Activated T-helper 9 cell treated with anti-CD3 and anti-CD28 coated beads, Interleukin-2, amount 50 U/mL, for 16 hours (primary cell): ENCODE data around the gene SBF2.

Experiments
- DNase-seq: peaks from one replicate; pipeline ENCODE4 v3.0.0-alpha.2; 2020; ENCODE audit warnings: low read depth

Gene SBF2

DNA sequence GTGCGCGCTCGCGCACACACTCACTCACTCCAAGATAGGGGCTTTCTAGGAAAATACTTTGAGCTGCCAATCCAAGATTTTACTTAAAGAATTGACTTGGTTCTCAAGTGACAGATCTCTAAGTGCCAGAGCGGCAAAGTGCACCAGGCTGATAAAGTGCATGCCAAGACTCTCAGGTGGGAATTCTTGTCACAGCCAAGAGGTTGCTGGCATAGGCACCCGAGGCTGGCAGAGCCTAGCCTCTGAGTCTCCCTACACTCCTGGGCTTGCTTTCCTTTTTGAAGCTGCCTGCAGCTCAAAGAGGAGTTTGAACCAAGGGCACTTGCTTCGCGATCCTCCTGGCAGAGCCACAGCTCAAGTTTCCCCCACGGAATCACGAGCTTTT lies 8.3 kb upstream of the SBF2 start:
- no peak for DNase-seq

DNA sequence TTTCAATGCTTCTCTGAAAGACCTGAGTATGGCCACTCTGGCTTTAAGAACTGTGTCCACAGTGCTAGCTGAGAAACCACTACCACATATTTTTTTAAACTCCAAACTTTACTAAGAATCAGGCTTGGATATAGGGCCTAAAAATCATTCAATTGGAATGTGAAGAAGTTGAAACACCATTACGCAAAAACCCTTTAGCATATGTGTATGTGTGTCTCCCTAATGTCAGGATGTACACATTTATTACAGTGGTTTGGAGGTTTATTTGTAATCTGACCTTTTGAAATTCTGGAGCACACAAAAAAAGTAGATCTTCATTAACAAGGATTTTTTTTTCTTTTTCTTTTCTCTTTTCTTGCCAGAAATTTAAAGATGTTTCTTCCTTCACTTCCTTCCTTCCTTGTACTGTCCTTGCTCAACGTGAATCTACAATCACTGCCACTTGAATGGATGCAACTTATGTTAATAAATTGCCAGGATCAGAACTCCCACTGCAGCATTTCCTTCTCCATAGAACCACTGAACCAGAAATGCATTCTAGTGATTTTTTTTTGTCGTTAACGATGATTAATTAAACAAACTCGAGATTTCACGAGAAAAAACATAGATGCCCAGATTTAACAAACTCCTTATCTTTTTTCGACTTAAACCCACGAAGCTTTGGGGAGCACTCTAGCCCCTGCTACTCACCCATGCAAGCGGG lies 7.8 kb upstream of the SBF2 start:
- DNase-seq: no peak

DNA sequence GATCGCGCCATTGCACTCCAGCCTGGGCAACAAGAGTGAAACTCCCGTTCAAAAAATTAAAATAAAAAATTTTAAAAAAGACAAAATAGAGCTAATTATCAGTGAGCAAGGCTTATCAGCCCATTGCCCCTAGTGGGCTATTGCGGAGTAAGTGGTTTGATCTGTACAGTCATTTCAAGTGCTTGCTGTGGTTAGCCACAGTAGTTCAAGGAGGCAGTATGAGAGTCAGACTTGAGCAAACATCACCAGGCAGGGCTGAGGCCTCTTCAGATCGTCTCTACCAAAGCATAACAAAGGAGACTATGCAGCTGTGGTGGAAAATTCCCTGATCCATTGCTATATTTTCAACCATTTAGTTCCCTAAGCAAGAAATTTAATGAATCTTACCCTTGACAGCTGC lies 4.3 kb upstream of the SBF2 start:
- DNase-seq: peak; percentile 24

DNA sequence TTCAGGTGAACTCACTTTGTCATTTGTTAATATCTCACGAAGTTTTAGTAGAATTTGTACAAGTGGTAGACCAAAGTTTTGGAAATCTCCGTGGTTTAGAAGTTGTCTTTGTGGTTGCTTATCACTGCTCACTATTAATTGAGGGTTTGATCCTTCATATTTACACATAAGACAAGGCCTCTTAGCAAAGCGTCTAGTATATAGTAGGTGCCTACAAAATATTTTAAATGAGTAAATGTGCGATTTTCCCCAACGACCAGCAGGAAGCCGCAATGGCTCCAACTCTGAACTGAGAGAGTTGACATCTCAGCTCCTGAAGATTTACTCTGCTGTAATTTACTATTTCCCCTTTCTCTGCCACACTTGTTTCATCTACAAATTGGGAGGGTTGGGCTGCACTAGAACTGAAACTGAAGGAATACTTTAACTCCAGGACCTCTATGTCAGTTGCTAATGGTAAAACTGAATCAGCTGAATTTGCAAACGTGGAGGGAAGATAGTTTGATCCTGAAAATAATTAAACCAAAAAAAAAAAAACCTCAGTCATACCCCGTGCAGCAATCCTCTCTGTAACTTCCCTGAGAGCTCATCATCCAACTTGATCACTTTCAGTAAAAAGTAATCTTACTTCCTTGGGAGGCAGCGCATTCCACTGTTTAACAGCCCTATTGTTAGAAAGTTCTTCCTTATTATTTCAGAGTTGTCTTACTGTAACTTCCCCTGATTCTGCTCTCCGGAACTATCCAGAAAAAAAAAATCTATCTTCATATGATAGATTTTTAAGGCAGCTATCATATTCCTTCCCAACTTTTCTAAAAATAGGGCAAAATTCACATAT lies 1.3 kb upstream of the SBF2 start:
- DNase-seq: no peak

DNA sequence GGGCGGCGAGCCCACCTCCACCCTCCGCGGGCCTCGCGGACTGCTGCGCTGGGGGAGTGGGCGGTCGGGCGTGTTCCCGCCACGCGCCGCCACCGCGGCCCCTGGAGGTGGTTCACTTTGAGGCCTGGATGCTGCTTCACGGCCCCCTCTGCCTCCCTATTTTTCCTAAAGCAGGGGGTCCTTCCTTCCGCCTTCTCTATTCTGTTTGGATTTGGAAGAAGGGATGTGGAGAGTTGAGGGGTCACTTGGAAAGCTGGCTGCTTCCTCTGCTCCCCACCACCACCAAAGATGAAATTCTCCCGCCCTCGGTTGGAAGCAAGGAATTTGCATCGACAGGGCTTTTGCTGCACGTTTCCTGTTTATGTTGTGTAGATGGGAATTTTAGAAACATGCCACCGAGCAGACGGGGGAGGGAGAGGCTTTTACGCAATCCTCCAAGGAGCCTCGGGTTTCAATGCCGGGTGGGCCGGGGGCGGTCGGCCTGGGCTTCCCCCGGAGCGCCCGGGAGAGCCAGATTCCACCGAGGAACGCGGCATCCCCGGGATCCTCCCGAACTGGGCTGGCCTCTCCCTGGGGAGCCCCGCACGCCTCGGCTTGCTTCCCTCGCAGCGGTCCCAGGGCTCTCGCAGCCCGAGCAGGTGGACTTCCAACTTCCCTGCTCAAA lies 403 bp upstream of the SBF2 start:
- no peak for DNase-seq

DNA sequence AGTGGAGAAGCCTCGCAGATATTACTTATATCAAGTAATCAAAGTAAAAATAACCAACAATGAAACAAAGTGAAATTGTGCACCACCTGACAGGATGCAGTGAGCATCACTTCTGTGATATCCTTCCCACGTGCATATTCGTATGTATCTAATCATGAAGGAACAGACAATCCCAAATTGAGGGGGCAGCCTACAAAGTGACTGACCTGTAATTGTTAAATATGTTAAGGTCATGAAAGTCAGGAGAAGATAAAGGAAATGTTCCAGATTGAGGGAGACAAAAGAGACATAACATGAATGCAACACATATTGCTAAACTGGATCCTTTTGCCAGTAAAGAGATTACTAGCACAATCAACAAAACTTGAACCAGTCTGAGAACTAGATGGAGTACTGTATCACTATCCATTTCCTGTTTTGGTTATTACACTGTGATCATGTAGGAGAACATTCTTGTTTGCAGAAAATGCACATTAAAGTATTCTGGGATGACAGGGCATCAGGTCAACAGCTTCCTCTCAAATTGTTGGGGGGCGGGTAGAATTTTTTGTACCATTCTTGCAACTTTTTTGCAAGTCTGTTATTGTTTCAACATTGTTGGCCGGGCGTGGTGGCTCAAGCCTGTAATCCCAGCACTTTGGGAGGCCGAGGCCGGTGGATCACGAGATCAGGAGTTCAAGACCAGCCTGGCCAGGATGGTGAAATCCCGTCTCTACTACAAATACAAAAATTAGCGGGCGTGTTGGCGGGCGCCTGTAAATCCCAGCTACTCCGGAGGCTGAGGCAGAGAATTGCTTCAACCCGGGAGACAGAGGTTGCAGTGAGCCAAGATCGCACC lies 2.0 kb downstream of the SBF2 start:
- DNase-seq: no peak

DNA sequence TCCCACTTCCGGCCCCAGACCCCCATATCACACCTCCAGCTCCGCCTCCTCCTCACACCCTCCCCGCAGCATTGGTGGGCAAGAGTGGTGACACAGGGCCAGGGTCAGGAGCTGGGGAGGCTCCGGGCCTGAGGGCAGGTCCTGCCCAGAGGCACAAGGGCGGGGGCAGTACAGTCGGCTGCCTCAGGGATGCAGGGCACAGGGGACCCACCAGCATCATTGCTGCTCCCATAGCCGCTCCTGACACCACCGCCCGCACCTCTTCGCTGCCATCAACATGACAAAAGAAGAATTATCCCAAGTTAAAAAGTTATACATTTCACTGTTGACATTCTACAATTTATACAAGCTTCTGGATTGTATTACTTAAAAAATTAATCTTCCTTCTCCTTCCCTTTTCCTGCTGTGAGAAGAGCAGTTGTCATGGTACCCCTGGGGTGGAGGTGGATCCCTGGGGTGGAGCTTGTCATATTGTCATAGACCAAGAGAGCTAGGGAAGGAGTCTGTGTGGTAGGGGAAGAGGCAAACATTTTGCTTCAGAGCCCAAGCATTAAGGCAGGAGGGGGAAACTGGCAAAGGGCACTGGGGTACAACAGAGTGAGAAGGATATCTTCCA lies 4.1 kb downstream of the SBF2 start:
- no peak for DNase-seq

DNA sequence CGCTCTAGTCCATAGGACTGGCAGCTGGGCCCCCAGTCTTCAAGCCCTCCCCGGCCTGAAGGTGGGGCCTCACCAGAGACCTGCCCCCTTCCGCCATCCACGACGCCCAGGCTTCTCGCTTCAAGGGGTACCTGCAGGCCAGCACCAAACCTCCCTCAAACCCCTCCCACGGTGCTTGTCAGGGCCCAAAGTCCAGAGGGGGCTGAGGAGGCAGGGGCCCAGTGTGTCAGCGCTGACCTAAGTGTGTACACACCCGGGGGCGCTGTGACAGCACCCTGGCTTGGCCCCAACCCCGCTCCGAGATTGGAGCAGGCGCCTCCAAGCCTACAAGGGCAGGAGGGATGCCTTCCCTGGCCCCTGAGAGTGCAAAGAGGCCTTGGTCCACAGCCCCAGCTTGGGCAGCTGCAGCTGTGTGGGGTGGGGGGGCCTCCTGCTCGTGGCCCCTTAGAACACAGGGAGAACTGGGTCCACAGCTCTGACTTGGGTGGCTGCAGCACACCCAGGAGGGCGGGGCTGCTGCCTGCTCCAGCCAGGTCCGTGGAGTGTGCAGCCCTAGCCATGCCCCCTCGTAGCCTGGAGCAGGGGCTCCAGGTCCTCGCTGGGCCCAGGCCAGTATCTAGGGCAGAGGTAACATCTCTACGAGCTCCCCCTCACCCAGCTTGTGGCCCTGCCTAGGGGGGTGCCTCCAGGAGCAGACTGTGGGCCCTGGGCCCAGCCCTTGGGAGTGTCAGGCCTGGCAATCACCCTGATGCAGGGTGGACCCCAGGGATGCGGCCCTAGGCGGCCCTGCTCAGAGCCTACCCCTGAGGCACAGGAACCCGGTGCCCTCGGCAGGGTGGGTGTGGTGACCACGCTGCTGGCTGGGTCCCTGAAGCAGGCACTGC lies 4.9 kb downstream of the SBF2 start:
- no peak for DNase-seq

DNA sequence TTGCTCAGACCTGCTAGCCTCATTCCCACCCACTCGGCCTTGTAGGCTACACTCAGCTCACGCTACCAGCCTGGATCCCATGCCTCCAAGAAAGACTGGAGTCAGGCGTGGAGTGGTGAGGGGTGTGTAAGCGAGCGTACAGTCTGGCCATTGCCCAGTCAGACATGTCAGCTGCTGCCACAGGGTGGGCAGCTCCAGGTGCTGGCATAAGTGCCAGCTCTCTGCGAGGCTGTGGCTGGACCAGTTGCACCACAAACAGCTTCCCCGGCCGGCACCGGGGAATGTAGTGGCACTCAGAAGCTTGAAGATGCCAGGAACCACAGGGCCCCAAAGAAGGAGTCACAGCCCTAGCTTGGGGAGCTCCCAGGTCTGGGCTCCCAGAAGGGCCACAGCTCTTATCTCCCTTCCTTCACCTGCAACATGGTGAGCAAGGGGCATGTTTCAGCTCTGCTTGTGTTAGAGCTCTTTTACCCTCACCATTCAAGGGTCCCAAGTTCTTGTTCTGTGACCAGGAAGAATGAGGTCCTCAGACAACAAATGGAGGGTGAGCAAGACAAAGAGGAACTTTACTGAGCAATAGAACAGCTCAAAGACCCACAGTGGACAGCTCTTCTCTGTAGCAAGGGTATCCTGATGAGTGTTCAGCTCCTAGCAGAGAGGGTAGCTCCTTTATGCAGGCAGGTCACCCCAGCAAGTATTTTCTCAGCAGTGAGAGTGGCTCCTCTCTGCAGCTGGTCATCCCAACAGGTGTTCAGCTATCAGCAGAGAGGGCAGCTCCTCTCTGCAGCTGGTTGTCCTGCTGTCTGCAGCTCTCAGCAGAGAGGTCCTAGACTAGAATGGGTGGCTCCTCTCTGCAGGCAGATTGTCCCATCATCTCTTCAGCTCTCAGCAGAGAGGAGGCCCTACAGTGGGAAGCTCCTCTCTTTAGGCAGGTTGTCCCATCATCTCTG lies 6.0 kb downstream of the SBF2 start:
- no peak for DNase-seq

DNA sequence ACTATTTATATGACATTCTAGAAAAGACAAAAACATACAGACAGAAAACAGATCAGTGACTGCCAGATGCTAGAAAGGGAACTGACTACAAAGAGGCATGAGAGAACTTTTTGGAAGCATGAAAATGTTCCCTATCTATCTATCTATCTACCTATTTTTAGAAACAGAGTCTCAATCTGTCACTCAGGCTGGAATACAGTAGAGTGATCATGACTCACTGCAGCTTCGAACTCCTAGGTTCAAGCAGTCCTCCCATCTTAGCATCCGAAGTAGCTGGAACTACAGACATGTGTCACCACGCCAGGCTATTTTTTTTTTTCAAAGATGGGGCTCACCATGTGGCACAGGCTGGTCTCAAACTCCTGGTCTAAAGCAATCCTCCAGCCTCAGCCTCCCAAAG lies 6.9 kb downstream of the SBF2 start:
- DNase-seq: no peak

DNA sequence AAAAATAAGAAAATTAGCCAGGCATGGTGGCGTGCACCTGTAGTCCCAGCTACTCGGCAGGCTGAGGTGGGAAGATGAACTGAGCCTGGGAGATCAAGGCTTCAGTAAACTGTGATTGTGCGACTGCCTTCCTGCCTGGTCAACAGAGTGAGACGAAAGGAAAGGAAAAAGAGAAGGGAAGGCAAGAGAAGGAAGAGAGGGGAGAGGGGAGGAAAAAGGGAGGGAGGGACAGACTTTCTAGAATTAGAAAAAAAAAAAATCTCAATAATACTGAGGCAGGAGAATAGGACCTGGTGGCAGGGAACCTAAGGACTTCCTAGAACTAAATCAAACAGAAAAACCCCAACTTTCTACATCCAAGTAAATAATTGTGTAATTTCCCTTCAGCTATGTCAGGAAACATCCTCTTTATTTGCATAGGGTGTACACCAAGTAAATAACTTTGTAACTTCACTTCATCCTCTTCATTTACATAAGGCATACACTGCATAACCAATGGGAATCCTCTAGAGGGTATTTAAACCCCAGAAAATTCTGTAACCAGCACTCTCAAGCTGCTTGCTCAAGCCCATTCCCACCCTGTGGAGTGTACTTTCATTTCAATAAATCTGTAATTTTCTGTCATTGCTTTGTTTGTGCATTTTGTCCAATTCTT lies 8.7 kb downstream of the SBF2 start:
- DNase-seq: no peak

DNA sequence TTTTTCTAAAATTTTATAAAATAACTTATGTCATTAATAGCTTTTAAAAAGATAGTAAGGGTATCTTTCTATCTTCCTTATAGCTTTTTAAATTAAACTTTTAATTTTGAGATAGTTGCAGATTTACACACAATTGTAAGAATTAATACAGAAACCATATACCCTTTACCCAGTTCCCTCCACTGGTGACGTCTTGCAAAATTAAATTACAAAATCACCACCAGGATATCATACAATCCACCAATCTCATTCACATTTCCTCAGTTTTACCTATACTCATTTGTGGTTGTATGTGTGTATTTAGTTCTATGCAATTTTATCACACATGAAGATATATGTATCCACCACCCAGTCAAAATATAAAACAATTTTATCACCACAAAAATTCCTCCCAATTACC lies 10.0 kb downstream of the SBF2 start:
- no peak for DNase-seq

DNA sequence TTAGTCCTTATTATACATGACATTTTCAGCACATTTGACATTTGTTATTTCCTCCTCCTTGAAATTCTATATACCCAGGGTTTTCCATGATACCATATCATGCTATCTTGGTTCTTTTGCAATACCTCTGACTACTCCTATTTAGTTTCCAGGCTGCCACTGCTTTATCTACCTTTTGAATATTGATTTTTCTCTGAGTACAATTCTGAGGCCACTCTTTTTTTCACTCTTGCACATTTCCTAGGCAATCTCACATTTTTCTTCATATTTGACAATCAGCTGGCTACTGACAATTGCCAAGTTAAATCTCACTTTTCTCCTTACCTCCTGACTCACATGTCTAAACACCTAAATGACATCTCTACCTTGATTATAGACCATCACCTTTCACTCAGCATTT lies 11.9 kb downstream of the SBF2 start:
- no peak for DNase-seq

DNA sequence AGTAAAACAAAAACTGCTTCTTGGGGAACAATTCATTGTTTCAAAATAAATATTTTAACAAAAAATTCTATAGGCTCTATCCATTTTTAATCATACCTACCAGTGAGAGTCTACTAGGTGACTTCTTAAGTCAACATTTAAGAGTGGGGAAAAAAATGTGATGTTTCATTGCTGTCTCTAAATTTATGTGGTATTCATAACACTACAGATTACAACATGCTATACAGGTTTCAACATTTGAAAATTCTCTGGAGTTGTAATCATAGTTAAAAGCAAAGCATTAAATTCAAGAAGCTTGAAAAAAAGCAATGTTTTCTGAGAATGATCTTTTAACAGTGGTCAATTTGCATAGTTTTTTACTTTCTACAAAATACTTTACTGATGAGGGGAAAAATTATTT lies 18.3 kb downstream of the SBF2 start:
- DNase-seq: no peak

DNA sequence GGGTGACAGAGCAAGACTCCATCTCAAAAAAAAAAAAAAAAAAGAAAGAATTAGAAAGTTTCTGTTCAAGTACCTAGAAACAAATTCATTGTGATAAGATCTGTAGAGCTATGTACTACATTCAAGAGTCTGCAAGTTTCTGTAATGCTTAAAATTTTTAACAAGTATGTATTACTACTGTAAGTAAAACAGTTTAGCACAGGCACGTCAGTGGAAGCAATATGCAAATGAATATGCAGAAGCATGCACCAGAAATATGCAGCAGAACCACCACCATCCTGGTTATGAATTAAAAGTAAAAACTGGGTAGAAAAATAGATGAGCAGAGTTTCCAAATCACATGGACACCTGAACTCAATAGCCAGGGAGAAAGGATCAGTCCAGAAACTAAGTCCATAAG lies 19.3 kb downstream of the SBF2 start:
- DNase-seq: no peak

DNA sequence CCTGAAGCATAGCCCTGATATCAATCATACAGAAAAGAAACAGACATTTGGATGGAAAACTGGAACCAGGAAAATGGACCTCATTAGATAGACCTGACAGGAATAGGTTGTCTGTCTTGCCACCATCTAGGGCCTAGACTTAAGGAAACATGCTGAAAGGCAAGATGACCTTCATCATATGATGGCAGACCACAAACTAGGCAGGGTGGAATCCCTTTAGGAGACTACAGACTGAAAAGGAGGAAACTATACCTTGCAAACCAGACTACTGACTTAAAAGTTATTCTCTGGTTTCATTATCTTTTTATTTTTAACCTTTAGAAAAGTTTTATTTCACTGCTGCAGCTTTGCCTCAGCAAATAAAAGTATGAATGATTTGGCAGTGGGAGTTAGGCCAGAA lies 20.3 kb downstream of the SBF2 start:
- no peak for DNase-seq

DNA sequence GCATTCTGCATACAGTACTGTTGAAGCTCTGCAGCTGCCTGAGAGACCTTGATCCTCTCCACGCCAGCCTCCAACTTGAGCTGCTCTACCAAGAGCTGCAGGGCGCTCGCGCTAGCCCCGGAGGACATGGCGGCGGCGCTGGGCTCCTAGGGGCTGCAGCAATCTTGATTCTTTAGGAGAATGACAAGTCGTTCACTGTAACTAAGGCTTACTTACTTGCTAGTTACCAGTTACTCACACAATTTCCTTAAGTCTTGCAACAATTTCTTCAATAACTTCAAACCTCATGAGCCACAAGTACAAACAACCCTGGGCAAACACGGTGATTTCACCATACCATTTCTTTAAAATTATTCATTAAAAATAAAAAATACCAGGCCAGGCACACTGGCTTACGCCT lies 21.9 kb downstream of the SBF2 start:
- no peak for DNase-seq

DNA sequence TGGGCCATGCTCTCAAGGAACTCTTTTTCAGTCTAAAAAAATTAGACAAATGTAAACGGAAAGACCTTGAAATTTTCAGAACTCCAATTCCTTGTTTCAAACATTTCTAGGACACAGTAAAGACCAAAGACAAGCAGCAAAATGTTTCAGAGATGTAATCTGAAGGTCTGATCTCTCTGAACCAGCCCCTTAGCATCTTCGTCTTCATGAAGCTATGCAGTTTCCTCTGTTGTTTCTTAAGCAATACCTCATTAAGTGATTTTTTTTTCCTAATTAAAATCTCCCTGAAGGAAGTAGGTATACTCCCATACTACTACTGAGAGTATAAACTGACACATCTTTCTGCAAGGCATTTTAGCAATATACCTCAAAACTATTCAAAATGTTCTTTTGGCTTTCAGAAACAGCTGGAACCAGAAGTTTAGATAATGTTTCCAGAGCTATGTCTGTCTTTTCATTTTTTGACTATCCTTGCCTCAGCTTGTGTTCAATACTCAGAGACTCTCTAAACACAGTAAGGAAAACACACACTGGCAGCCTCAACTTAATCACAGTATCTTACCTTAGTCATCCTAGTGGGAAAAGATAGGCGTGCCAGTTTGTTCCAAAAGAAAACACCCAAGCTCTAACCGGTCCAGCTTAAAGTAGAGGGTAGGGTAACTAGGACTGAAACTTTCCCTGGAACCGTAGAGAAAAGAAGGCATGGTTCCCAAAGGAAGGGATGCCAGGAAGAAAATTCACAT lies 25.1 kb downstream of the SBF2 start:
- no peak for DNase-seq
